Thoracic aorta (tissue), 2 donors: ENCODE results near the gene EIF2S3. TPM values are rescaled to one million over a fixed set of nuclear protein-coding genes. Genes with fewer than 3 reads are reported as not detected.

Experiments
- ATAC-seq: fragments of 150-250 bp; one replicate; pipeline ENCODE4 v1.8.0; 2017; ENCODE audit warnings: low read depth; ENCODE audit not compliant: insufficient number of reproducible peaks, low FRiP score
- DNase-seq: peaks from one replicate; pipeline ENCODE4 v3.0.0-alpha.2; 2020; ENCODE audit warnings: low spot score
- H3K27ac ChIP-seq, 2 donors: fragments of 200-600 bp; sonication (generic); 1 replicate in 1 of 2; 2 replicates in 1 of 2; pipeline ENCODE4 v1.5.1; 2016; ENCODE audit warnings: mild to moderate bottlenecking in 2 of 2, moderate library complexity in 2 of 2
- H3K27me3 ChIP-seq: fragments of 200-600 bp; sonication (generic); replicated peaks from 2 replicates; pipeline ENCODE4 v1.6.0; 2016; ENCODE audit warnings: mild to moderate bottlenecking; ENCODE audit not compliant: insufficient read depth
- H3K36me3 ChIP-seq: fragments of 200-600 bp; sonication (generic); one replicate; pipeline ENCODE4 v1.5.1; 2016
- H3K4me1 ChIP-seq, 2 donors: fragments of 200-600 bp; sonication (generic); 1 replicate in 1 of 2; 2 replicates in 1 of 2; pipeline versions ENCODE4 v1.5.1 to v1.6.0; 2016; ENCODE audit warnings: low read depth in 2 of 2, mild to moderate bottlenecking in 1 of 2; ENCODE audit not compliant: control insufficient read depth in 1 of 2
- H3K4me3 ChIP-seq: fragments of 200-600 bp; sonication (generic); 2 replicates; pipeline ENCODE4 v1.5.1; 2016; ENCODE audit warnings: mild to moderate bottlenecking
- H3K9me3 ChIP-seq: fragments of 200-600 bp; sonication (generic); 2 replicates; pipeline ENCODE4 v1.5.1; 2016
- CTCF ChIP-seq: fragments of 200-600 bp; sonication (generic); IDR thresholded peaks from one replicate; pipeline ENCODE4 v1.5.1; 2019; ENCODE audit warnings: antibody characterized with exemption
- total RNA-seq, 2 donors: library from RNA; depleted of rRNA; stranded (reverse); fragments of >200 nt; gene quantifications; one replicate each; pipeline versions ENCODE4 v1.1.0 to v1.2.3, GENCODE V29; 2016

The EIF2S3 gene
- total RNA-seq, 2 donors from 2014 or later: 71.5 to 100 TPM

- DNase-seq (no peak), ATAC-seq (no peak)
- Histone ChIP-seq H3K36me3 (no peaks in the 10 kb centered on the region), H3K4me1 (no peaks in the 10 kb centered on the region), H3K4me3 (no peak overlapping the region), H3K9me3 (no peaks in the 10 kb centered on the region), H3K27ac (no peak overlapping the region), H3K27me3 (no peaks in the 10 kb centered on the region)
- TF ChIP-seq CTCF: no peak
Measured at GRCh38 chrX:24097741-24098260, 43.0 kb downstream of the EIF2S3 start.

GRCh38 chrX:24098932-24099331 is 44.2 kb downstream of the EIF2S3 start:
- Histone ChIP-seq H3K4me3 (no peak overlapping the region), H3K9me3 (no peaks in the 10 kb centered on the region), H3K36me3 (no peaks in the 10 kb centered on the region), H3K27ac (no peak overlapping the region), H3K4me1 (no peaks in the 10 kb centered on the region), H3K27me3 (no peaks in the 10 kb centered on the region)
- no peak for TF ChIP-seq CTCF
- no peak for ATAC-seq
- no peak for DNase-seq

- no peaks in the 10 kb centered on the region for H3K9me3 ChIP-seq
- no peak for TF ChIP-seq CTCF
- no peaks in the 10 kb centered on the region for H3K27me3 ChIP-seq
- no peaks in the 10 kb centered on the region for H3K36me3 ChIP-seq
- H3K4me3 ChIP-seq: no peak overlapping the region
- DNase-seq: no peak
- H3K4me1 ChIP-seq: no peaks in the 10 kb centered on the region
- no peak for ATAC-seq
- H3K27ac ChIP-seq: no peak overlapping the region
Measured at GRCh38 chrX:24099394-24099793, 44.6 kb downstream of the EIF2S3 start.

- H3K27me3 ChIP-seq: no peaks in the 10 kb centered on the region
- no peaks in the 10 kb centered on the region for H3K4me1 ChIP-seq
- ATAC-seq: no peak
- H3K36me3 ChIP-seq: no peaks in the 10 kb centered on the region
- no peak for TF ChIP-seq CTCF
- DNase-seq: no peak
- no peak overlapping the region for H3K27ac ChIP-seq
- H3K4me3 ChIP-seq: no peak overlapping the region
- no peaks in the 10 kb centered on the region for H3K9me3 ChIP-seq
Measured at GRCh38 chrX:24100713-24101112, 46.0 kb downstream of the EIF2S3 start.

GRCh38 chrX:24110069-24110468 is 55.3 kb downstream of the EIF2S3 start:
- TF ChIP-seq CTCF: no peak
- H3K4me1 ChIP-seq: no peaks in the 10 kb centered on the region
- no peaks in the 10 kb centered on the region for H3K27me3 ChIP-seq
- H3K27ac ChIP-seq: no peak overlapping the region
- no peak for DNase-seq
- no peaks in the 10 kb centered on the region for H3K36me3 ChIP-seq
- ATAC-seq: no peak
- no peaks in the 10 kb centered on the region for H3K9me3 ChIP-seq
- H3K4me3 ChIP-seq: no peak overlapping the region
